Activated T-cell treated with anti-CD3 and anti-CD28 coated beads, Interleukin-2, amount 50 U/mL, for 4 hours (primary cell): ENCODE results near the gene KIF4A. TPM values are rescaled to one million over a fixed set of nuclear protein-coding genes. Genes with fewer than 3 reads are reported as not detected.

Experiments used
- total RNA-seq, 3 donors: library from RNA; stranded (reverse); gene quantifications; one replicate each; pipeline ENCODE4 v1.2.1, GENCODE V29; 2021

KIF4A gene
- total RNA-seq, 3 donors from 2014 or later = 1.4 to 2.4 (median 2.0) TPM

Other genes with a start within 250 kb of the KIF4A start
- not detected for gene AWAT2, start 240.2 kb upstream of the KIF4A start, total RNA-seq
- gene OTUD6A, start 227.6 kb upstream of the KIF4A start, total RNA-seq = not detected
- 10 to 100 TPM; 26.2 to 28.5 (median 26.6) TPM for gene IGBP1, start 156.7 kb upstream of the KIF4A start, total RNA-seq
- not detected for gene DGAT2L6, start 112.6 kb upstream of the KIF4A start, total RNA-seq
- not detected for gene AWAT1, start 55.4 kb upstream of the KIF4A start, total RNA-seq
- gene P2RY4, start 29.9 kb upstream of the KIF4A start, total RNA-seq = under 1 TPM in 1 of 3 donors, not detected in 2; 0.18 TPM
- not detected for gene ARR3, start 21.8 kb upstream of the KIF4A start, total RNA-seq
- gene RAB41, start 7.9 kb upstream of the KIF4A start, total RNA-seq = not detected
- gene PDZD11, start 177 bp upstream of the KIF4A start, total RNA-seq = 10 to 100 TPM; 16.0 to 19.1 (median 17.1) TPM
- not detected for gene GDPD2, start 133.2 kb downstream of the KIF4A start, total RNA-seq
- gene DLG3, start 154.7 kb downstream of the KIF4A start, total RNA-seq = 1 to 10 TPM; 8.0 to 9.1 (median 9.0) TPM